ENCODE measurements around the gene SHC2. TPM values are rescaled to one million over a fixed set of nuclear protein-coding genes. Genes with fewer than 3 reads are reported as not detected.

SHC2 gene
- total and polyA plus RNA-seq, 2 of the 13 experiments (the other 11 are each of a cell fraction or from before 2014, with no cell fraction given), result 9.0 to 18.3 TPM

- no peak overlapping the region for H3K27ac ChIP-seq (ENCODE audit: extremely low read length, insufficient read depth, low read length)
- 68% methylated on average over 11 of the region's 31 CpGs for WGBS (ENCODE audit: low lambda C conversion rate)
- no peaks in the 10 kb centered on the region for H3K36me3 ChIP-seq (replicated peaks in 1 of 2; ENCODE audit: control insufficient read depth in 1 of 2, insufficient read depth in 2 of 2, low read length in 2 of 2)
- peaks cover 11 to 26% of the 10 kb centered on the region in 2 experiments; a peak in 4 of 5 replicates for H3K27me3 ChIP-seq (ENCODE audit: control insufficient read depth in 1 of 2, insufficient read depth in 2 of 2, low read length in 2 of 2)
- no peak overlapping the region for H3K9ac ChIP-seq (ENCODE audit: insufficient read depth, low read depth, low read length)
- intact Hi-C loops (cut with micrococcal nuclease; ENCODE audit: unreplicated experiment), result no loop called here
- H3K4me2 ChIP-seq (ENCODE audit: low read depth, low read length), result no peak overlapping the region
- H3K9me3 ChIP-seq (ENCODE audit: low read length), result peaks cover 8% of the 10 kb centered on the region
- in situ Hi-C loops (cut with HindIII; ENCODE audit: extremely low pct_ligation_motif_present, low pct_unique_long_range_greater_than_20kb), result no loop called here
- 0 out of 2 replicates have a peak, but pooled peaks cover 6% of the 10 kb centered on the region for H3K4me1 ChIP-seq (ENCODE audit: insufficient read depth, low read length)
- no peak overlapping the region for H3K4me3 ChIP-seq (replicated peaks in 1 of 3; ENCODE audit: insufficient read depth in 1 of 3, low read depth in 2 of 3, low read length in 3 of 3)
- no peak for DNase-seq (ENCODE audit: low spot score)
- ChIA-PET POLR2A (no interaction called here), CTCF (ENCODE audit: low intra/inter-chr PET ratio, low total read pairs) (no interaction called here)
- no peak overlapping the region for H2AFZ ChIP-seq (ENCODE audit: low read length)
- FAIRE-seq, result no peak
- H4K20me1 ChIP-seq (ENCODE audit: insufficient read depth, low read length), result 0 out of 2 replicates have a peak, but pooled peaks cover under 1% of the 10 kb centered on the region
- no TSS peak for BruUV-seq (replicated peaks)
- no peak for ATAC-seq
- TF ChIP-seq ZNF580 (CRISPR knock-in tag; IDR thresholded peaks at IDR 0.05; ENCODE audit: borderline replicate concordance, low read depth), result no peak
- H3K79me2 ChIP-seq (ENCODE audit: insufficient read depth, low read length), result no peaks in the 10 kb centered on the region
Measured at GRCh38 chr19:397941-398706, 62.7 kb downstream of the SHC2 start.

- no peak overlapping the region for H3K4me2 ChIP-seq (ENCODE audit: low read depth, low read length)
- H3K27ac ChIP-seq (ENCODE audit: extremely low read length, insufficient read depth, low read length), result no peak overlapping the region
- BruUV-seq (replicated peaks), result no TSS peak
- ChIA-PET CTCF (ENCODE audit: low intra/inter-chr PET ratio, low total read pairs) (no interaction called here), POLR2A (no interaction called here)
- no peak for FAIRE-seq
- H3K79me2 ChIP-seq (ENCODE audit: insufficient read depth, low read length), result no peaks in the 10 kb centered on the region
- H3K36me3 ChIP-seq (replicated peaks in 1 of 2; ENCODE audit: control insufficient read depth in 1 of 2, insufficient read depth in 2 of 2, low read length in 2 of 2), result no peaks in the 10 kb centered on the region
- H3K4me3 ChIP-seq (replicated peaks in 1 of 3; ENCODE audit: insufficient read depth in 1 of 3, low read depth in 2 of 3, low read length in 3 of 3), result no peak overlapping the region
- in situ Hi-C loops (cut with HindIII; ENCODE audit: extremely low pct_ligation_motif_present, low pct_unique_long_range_greater_than_20kb) (no loop called here), intact Hi-C loops (cut with micrococcal nuclease; ENCODE audit: unreplicated experiment) (no loop called here)
- 0 out of 2 replicates have a peak, but pooled peaks cover 6% of the 10 kb centered on the region for H3K4me1 ChIP-seq (ENCODE audit: insufficient read depth, low read length)
- no peak for TF ChIP-seq SIN3B (IDR thresholded peaks at IDR 0.05; ENCODE audit: low read length)
- TF ChIP-seq FOXO1 (CRISPR knock-in tag; IDR thresholded peaks at IDR 0.05), result no peak
- TF ChIP-seq GPN1 (CRISPR knock-in tag; IDR thresholded peaks at IDR 0.05; ENCODE audit: borderline replicate concordance), result no peak
- no peak for TF ChIP-seq ZMAT5 (CRISPR knock-in tag; IDR thresholded peaks at IDR 0.05; ENCODE audit: borderline replicate concordance, low read depth)
- no peak for TF ChIP-seq YEATS2 (CRISPR knock-in tag; IDR thresholded peaks at IDR 0.05; ENCODE audit: borderline replicate concordance)
- no peak for TF ChIP-seq HBP1 (CRISPR knock-in tag; IDR thresholded peaks at IDR 0.05; ENCODE audit: low read depth)
- TF ChIP-seq MYC (CRISPR knock-in tag; IDR thresholded peaks at IDR 0.05; ENCODE audit: borderline replicate concordance), result no peak
- TF ChIP-seq PRDM15 (CRISPR knock-in tag; IDR thresholded peaks at IDR 0.05), result no peak
- no peak for DNase-seq (ENCODE audit: low spot score)
- WGBS (ENCODE audit: low lambda C conversion rate), result 23% methylated on average over 8 of the region's 18 CpGs
- no peaks in the 10 kb centered on the region for H4K20me1 ChIP-seq (ENCODE audit: insufficient read depth, low read length)
- ATAC-seq, result no peak
- H3K27me3 ChIP-seq (ENCODE audit: control insufficient read depth in 1 of 2, insufficient read depth in 2 of 2, low read length in 2 of 2), result peaks cover 9 to 26% of the 10 kb centered on the region in 2 experiments; a peak in 3 of 5 replicates
- H2AFZ ChIP-seq (ENCODE audit: low read length), result no peak overlapping the region
- no peak overlapping the region for H3K9ac ChIP-seq (ENCODE audit: insufficient read depth, low read depth, low read length)
- peaks cover 8% of the 10 kb centered on the region for H3K9me3 ChIP-seq (ENCODE audit: low read length)
Measured at GRCh38 chr19:397321-397720, 63.5 kb downstream of the SHC2 start.
